Lower leg skin (tissue), 4 donors: ENCODE results near the gene SORD. TPM values are rescaled to one million over a fixed set of nuclear protein-coding genes. Genes with fewer than 3 reads are reported as not detected.
"Not testable (repeated sequence)": the region's sequence is repeated elsewhere in the genome, so short reads cannot be mapped to it uniquely, and the experiment has no call there.

Experiments used
- DNase-seq, 2 donors: peaks; one replicate each; pipeline ENCODE4 v3.0.0-alpha.2; 2019; ENCODE audit warnings: low spot score in 2 of 2
- H3K4me3 ChIP-seq: fragments of 200-600 bp; sonication (generic); 2 replicates; pipeline ENCODE4 v1.5.1; 2017; ENCODE audit warnings: mild to moderate bottlenecking, low read depth; ENCODE audit not compliant: poor library complexity, severe bottlenecking
- POLR2A ChIP-seq, 2 donors: fragments of 450-650 bp; IDR thresholded peaks; one replicate each; pipeline ENCODE4 v1.6.1; 2016 to 2017; ENCODE audit warnings: antibody characterized with exemption in 2 of 2, mild to moderate bottlenecking in 1 of 2, moderate library complexity in 1 of 2
- WGBS, 2 donors: methylation state at CpG; one replicate each; pipeline ENCODE4 v1.1.5; 2018; 5-methylcytosine and 5-hydroxymethylcytosine counted together
- intact Hi-C: fragments of 100-400 bp; cut with DNase I; formaldehyde crosslinking; loops from one replicate; pipeline ENCODE4 v1.15.0; 2023; ENCODE audit warnings: low total_unique reads
- total RNA-seq, 4 donors: library from RNA; depleted of rRNA; stranded (reverse); fragments of >200 nt; gene quantifications; one replicate each; pipeline ENCODE4 v1.1.0, GENCODE V29; 2016
- TF ChIP-seq, protein P1 (sequence below), 3 donors: fragments of 450-650 bp; IDR thresholded peaks; one replicate each; pipeline ENCODE4 v1.5.1; 2016; ENCODE audit warnings: antibody characterized with exemption in 3 of 3, mild to moderate bottlenecking in 3 of 3, moderate library complexity in 2 of 3

SORD gene
- total RNA-seq, 4 donors from 2014 or later: 54.3 to 87.9 (median 83.9) TPM

DNA sequence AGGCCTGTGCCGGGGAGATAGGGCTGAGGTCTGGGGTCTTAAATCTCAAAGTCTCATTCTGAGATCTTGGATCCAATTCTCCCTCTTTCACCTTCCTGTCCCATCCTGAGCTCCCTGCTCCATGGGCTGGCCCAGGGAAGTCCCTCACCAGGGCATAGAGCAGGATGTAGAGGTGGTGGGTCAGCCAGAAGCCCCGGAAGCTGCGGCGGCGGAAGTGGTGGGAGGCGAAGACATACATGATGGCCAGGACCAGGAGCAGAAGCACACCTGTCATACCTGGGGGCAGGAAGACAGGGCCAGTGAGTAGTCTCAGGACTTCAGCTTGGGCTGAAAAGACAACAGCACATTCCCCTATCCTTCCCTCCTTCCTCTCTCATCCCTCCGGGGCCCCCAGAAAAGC lies 74.5 kb downstream of the SORD start:
- TF ChIP-seq POLR2A (IDR thresholded peaks at IDR 0.05): no peak
- TF ChIP-seq, protein P1, sequence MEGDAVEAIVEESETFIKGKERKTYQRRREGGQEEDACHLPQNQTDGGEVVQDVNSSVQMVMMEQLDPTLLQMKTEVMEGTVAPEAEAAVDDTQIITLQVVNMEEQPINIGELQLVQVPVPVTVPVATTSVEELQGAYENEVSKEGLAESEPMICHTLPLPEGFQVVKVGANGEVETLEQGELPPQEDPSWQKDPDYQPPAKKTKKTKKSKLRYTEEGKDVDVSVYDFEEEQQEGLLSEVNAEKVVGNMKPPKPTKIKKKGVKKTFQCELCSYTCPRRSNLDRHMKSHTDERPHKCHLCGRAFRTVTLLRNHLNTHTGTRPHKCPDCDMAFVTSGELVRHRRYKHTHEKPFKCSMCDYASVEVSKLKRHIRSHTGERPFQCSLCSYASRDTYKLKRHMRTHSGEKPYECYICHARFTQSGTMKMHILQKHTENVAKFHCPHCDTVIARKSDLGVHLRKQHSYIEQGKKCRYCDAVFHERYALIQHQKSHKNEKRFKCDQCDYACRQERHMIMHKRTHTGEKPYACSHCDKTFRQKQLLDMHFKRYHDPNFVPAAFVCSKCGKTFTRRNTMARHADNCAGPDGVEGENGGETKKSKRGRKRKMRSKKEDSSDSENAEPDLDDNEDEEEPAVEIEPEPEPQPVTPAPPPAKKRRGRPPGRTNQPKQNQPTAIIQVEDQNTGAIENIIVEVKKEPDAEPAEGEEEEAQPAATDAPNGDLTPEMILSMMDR (IDR thresholded peaks at IDR 0.05): no peak
- no peak for DNase-seq
- H3K4me3 ChIP-seq: no peak overlapping the region
- intact Hi-C loops: no loop called here
- WGBS, 2 donors: 97 to 98% methylated on average over 7 of the region's 7 CpGs

DNA sequence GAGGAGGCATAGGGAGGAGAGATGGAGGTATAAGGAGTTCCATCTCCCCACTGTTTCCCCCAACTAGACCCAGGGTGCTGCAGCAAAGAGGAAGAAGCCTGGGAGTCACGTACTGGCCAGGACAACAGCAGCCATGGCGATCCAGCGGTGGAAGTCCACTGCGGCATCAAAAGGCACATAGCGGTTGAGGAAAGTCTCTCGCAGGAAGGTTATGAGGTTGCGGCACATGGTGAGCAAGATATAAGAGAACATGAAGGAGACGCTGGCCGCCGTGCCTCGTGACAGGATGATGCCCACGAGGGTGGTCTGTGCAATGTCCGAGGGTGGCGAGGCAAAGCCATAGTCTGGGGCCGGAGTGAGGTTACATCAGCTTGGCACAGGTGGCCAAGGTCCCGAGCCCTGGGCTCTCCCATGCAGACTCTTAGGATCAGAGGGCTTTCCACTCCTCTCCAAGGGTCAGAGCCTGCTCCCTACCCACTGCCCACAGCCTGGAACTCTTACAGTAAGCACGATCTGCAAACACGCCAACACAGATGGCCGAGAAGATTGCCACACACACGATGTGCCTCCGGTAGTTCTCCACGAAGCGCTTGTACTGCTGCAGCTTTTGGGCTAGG lies 76.7 kb downstream of the SORD start:
- intact Hi-C loops: no loop called here
- H3K4me3 ChIP-seq: no peak overlapping the region
- WGBS, 2 donors: 87 to 91% methylated on average over 23 of the region's 23 CpGs
- no peak for DNase-seq
- TF ChIP-seq, protein P1 (IDR thresholded peaks at IDR 0.05): no peak
- TF ChIP-seq POLR2A (IDR thresholded peaks at IDR 0.05): no peak

DNA sequence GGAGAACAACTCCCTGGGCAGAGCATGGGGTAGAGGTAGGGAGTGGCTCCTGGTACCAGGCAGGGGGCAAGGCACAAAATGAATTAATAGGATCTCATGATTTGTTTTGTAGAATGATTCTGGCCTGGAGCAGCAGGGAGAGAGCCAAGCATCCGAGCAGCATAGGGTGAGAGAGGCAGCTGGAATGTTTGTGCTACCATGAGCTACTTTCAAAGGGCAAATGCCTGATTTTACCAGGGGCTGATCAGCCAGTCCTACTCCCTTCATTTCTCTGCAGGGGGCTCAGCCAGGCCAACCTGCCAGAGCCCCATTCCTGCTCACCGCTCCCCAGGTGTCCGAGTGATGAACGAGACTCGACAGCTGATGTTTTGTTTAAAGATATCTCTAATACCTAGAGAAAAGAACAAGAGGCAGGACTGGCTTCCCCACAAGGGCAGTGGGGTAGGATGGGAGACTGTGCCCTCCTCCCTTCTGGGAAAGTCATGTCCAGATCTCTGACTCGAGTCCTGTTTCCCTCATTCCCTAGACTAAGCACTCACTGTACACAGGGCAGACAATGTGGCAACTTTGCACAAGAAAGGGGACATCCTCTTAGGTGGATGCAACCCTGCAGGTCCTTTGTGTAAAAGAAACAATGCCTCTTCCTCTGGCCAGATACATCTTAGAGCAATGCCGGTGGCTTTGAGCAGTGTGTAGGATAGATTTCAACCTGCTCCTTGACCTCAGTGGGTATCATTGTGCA lies 78.1 kb downstream of the SORD start:
- intact Hi-C loops: no loop called here
- no peak for TF ChIP-seq POLR2A (IDR thresholded peaks at IDR 0.05)
- TF ChIP-seq, protein P1 (IDR thresholded peaks at IDR 0.05): no peak

DNA sequence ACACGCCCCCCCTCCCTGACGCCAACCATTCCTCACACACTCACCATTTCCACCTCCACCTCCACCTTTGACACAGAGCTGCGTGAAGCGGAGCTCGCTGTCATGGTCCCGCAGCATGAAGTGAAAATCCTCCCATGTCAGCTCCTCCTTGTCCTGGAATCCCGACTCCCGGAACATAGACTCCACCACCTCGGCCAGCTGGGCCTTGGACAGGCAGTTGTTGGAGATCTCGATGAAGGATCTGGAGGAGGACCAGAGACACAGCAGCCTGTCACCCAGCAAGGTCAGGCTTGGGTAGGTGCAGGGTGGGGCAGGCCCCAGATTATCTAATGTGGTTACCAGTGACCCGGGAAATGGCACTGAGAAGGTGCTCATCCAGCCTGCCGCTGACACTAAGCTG lies 78.8 kb downstream of the SORD start:
- intact Hi-C loops: no loop called here
- 94 to 96% methylated on average over 12 of the region's 12 CpGs for WGBS, 2 donors
- no peak overlapping the region for H3K4me3 ChIP-seq
- DNase-seq: no peak
- TF ChIP-seq POLR2A (IDR thresholded peaks at IDR 0.05): no peak
- TF ChIP-seq, protein P1 (IDR thresholded peaks at IDR 0.05): no peak

More for the DNA sequence above, 78.1 kb downstream of the SORD start:
- DNase-seq: no peak
- 75 to 76% methylated on average over 7 of the region's 7 CpGs for WGBS, 2 donors
- no peak overlapping the region for H3K4me3 ChIP-seq

DNA sequence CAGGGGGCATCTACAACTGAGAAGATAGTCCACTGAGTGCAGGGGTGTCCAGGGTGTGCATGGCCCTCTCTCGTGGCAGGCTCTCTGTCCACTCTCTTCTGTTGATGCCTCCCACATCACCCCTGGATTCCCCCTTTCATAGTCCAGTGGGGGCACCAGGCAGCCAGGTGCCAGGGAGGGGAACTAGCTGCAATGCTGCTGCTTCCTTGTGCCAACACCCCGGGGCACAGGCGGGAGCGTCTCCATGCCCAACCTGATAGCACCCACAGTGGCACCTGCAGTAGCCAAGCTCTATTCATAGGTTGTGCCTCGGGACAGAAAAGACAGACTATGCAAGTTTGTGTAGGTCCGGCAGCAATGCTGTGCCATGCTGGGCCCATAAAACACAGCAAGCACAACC lies 79.2 kb downstream of the SORD start:
- TF ChIP-seq, protein P1 (IDR thresholded peaks at IDR 0.05): no peak
- no peak for TF ChIP-seq POLR2A (IDR thresholded peaks at IDR 0.05)
- 62 to 73% methylated on average over 6 of the region's 6 CpGs for WGBS, 2 donors
- no peak for DNase-seq

DNA sequence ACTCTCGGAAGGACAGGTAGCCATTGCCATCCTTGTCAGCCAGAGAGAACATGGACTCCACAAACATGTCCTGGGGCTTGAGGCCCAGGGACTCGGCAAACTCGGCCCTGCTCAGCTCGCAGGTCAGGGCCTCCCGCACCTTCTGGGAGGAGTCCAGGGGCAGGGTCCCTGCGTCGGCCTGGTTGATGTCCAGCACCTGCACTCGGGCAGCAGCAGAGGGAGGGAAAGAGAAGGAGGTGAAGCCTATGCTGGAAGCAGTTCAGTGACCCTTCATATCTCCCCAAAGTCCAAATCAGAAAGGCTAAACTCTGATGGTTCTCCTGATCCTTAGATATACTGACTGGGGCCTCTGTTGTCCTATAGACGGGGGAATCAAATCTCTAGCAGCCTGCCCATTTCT lies 81.2 kb downstream of the SORD start:
- WGBS, 2 donors: 91 to 92% methylated on average over 9 of the region's 9 CpGs
- intact Hi-C loops, DNase-seq, H3K4me3 ChIP-seq: not testable (repeated sequence)

More for the DNA sequence above, 79.2 kb downstream of the SORD start:
- H3K4me3 ChIP-seq: no peak overlapping the region
- intact Hi-C loops: no loop called here
